Liver (tissue), 9 donors: ENCODE data around the gene CALML5. TPM values are rescaled to one million over a fixed set of nuclear protein-coding genes. Genes with fewer than 3 reads are reported as not detected.
A peak's percentile ranks its signal among the peaks of the same experiment; 100 is the strongest.

Experiments used
- DNase-seq: peaks from one replicate; pipeline ENCODE4 v3.0.0-alpha.2; 2017; ENCODE audit warnings: low spot score
- H3K27ac ChIP-seq, 2 donors: one replicate each; pipeline ENCODE4 v1.7.0; 2013; ENCODE audit warnings: inconsistent platforms in 2 of 2, low read length in 2 of 2, control low read depth in 1 of 2, low read depth in 1 of 2, mild to moderate bottlenecking in 1 of 2
- H3K27me3 ChIP-seq, 4 donors: one replicate each; pipeline versions ENCODE4 v1.6.1 to v1.7.0; 2013; ENCODE audit warnings: low read length in 3 of 4, inconsistent platforms in 1 of 4, mild to moderate bottlenecking in 1 of 4, moderate library complexity in 1 of 4; ENCODE audit not compliant: control insufficient read depth in 4 of 4, insufficient read depth in 4 of 4
- H3K36me3 ChIP-seq, 4 donors: one replicate each; pipeline versions ENCODE4 v1.6.1 to v1.7.0; 2013; ENCODE audit warnings: low read length in 3 of 4, mild to moderate bottlenecking in 3 of 4, low read depth in 1 of 4, moderate library complexity in 1 of 4; ENCODE audit not compliant: control insufficient read depth in 4 of 4, insufficient read depth in 3 of 4
- H3K4me1 ChIP-seq, 4 donors: one replicate each; pipeline versions ENCODE4 v1.6.1 to v1.7.0; 2013; ENCODE audit warnings: low read length in 3 of 4, mild to moderate bottlenecking in 3 of 4, moderate library complexity in 1 of 4; ENCODE audit not compliant: control insufficient read depth in 4 of 4, insufficient read depth in 4 of 4
- H3K4me3 ChIP-seq, 3 donors: one replicate each; pipeline versions ENCODE4 v1.6.1 to v1.7.0; 2013; ENCODE audit warnings: low read length in 3 of 3, control low read depth in 1 of 3, low read depth in 1 of 3, mild to moderate bottlenecking in 1 of 3
- H3K9ac ChIP-seq, 2 donors: one replicate each; pipeline ENCODE4 v1.7.0; 2013; ENCODE audit warnings: low read length in 2 of 2, mild to moderate bottlenecking in 2 of 2, moderate library complexity in 2 of 2, control low read depth in 1 of 2, low read depth in 1 of 2
- H3K9me3 ChIP-seq, 4 donors: one replicate each; pipeline versions ENCODE4 v1.6.1 to v1.7.0; 2013; ENCODE audit warnings: low read length in 3 of 4; ENCODE audit not compliant: control insufficient read depth in 4 of 4
- CTCF ChIP-seq: fragments of 150-350 bp; IDR thresholded peaks from 2 replicates; pipeline ENCODE4 v1.5.1; 2017; ENCODE audit warnings: improper control_type of control experiment, low read depth, low read length; ENCODE audit not compliant: missing input control
- FOXA1 ChIP-seq: IDR thresholded peaks from 2 replicates; pipeline ENCODE4 v1.6.1; 2016; ENCODE audit warnings: antibody characterized with exemption
- FOXA2 ChIP-seq: IDR thresholded peaks from 2 replicates; pipeline ENCODE4 v1.6.1; 2016; ENCODE audit warnings: antibody characterized with exemption
- GABPA ChIP-seq, 2 donors: IDR thresholded peaks in 1 of 2; conservative IDR thresholded peaks in 1 of 2; 2 replicates each; pipeline ENCODE4 v1.6.1; 2016; ENCODE audit warnings: antibody characterized with exemption in 2 of 2, mild to moderate bottlenecking in 1 of 2, moderate library complexity in 1 of 2
- HNF4A ChIP-seq, 2 donors: conservative IDR thresholded peaks; 2 replicates each; pipeline ENCODE4 v1.6.1; 2016; ENCODE audit warnings: antibody characterized with exemption in 2 of 2, mild to moderate bottlenecking in 2 of 2
- JUND ChIP-seq, 2 donors: IDR thresholded peaks; 2 replicates each; pipeline ENCODE4 v1.6.1; 2016; ENCODE audit warnings: antibody characterized with exemption in 2 of 2
- REST ChIP-seq: IDR thresholded peaks from 2 replicates; pipeline ENCODE4 v1.6.1; 2016; ENCODE audit warnings: antibody characterized with exemption, mild to moderate bottlenecking
- RXRA ChIP-seq, 2 donors: IDR thresholded peaks; 2 replicates each; pipeline ENCODE4 v1.6.1; 2017 to 2018; ENCODE audit warnings: antibody characterized with exemption in 2 of 2, mild to moderate bottlenecking in 1 of 2
- SP1 ChIP-seq: IDR thresholded peaks from 2 replicates; pipeline ENCODE4 v1.6.1; 2018; ENCODE audit warnings: antibody characterized with exemption, mild to moderate bottlenecking
- YY1 ChIP-seq: IDR thresholded peaks from 2 replicates; pipeline ENCODE4 v1.6.1; 2016; ENCODE audit warnings: antibody characterized with exemption, mild to moderate bottlenecking
- ZBTB33 ChIP-seq: IDR thresholded peaks from 2 replicates; pipeline ENCODE4 v1.6.1; 2016; ENCODE audit warnings: antibody characterized with exemption
- WGBS: extraction: QIAGEN DNeasy Blood & Tissue Kit; methylation state at CpG from one replicate; pipeline ENCODE4 v1.1.7; 2013; 5-methylcytosine and 5-hydroxymethylcytosine counted together
- polyA plus RNA-seq, 2 donors: library from polyadenylated mRNA; stranded (reverse) in 1 of 2; unstranded in 1 of 2; fragments of 200-250 nt in 1 of 2; fragments of >200 nt in 1 of 2; fragmentation: Nextera tagmentation in 1 of 2; extraction: Ambion mirVana in 1 of 2; gene quantifications; one replicate each; pipeline versions ENCODE4 v1.2.1 to v1.2.3, GENCODE V29; 2013 to 2015
- total RNA-seq, 2 donors: library from RNA; depleted of rRNA; stranded (reverse); fragments of >200 nt; gene quantifications; one replicate each; pipeline ENCODE4 v1.2.3, GENCODE V29; 2014
- TF ChIP-seq, protein P1 (sequence below): IDR thresholded peaks from 2 replicates; pipeline ENCODE4 v1.6.1; 2016; ENCODE audit warnings: antibody characterized with exemption
- donor health status: healthy.
- donor health status: healthy.
- donor health status: healthy.
- donor health status: healthy.
- donor health status: healthy.

The CALML5 gene
- total and polyA plus RNA-seq, 4 donors: not detected

DNA sequence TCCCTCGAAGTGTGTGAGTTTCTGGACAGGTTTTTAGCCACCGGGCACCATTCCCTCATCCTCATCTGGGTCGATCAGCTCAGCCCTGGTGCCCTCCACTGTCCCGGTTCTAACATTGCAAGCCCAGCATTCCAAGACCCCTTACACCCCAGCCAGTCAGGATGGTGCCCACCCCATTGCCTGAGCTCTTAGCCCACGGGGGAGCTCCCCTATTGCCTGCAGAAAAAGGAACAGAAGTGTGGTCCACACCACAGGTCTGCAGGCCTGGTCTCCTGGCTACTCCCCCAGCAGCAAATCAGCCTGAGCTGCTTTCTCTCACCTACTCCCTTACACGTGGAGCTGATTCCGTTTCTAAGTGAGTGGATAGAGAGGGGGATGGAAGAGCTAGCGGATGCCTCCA is 4.8 kb downstream of the CALML5 start:
- Histone ChIP-seq H3K4me3 (no peak overlapping the region), H3K36me3 (no peaks in the 10 kb centered on the region), H3K27me3 (no peaks in the 10 kb centered on the region), H3K4me1 (peaks cover 0 to 10% (median 8%) of the 10 kb centered on the region in 4 donors), H3K9ac (no peak overlapping the region), H3K27ac (no peak overlapping the region), H3K9me3 (peaks cover 0 to 3% (median 0%) of the 10 kb centered on the region in 4 donors)
- TF ChIP-seq, protein P1, sequence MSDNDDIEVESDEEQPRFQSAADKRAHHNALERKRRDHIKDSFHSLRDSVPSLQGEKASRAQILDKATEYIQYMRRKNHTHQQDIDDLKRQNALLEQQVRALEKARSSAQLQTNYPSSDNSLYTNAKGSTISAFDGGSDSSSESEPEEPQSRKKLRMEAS: no peak
- TF ChIP-seq HNF4A (conservative IDR thresholded peaks at IDR 0.05) (no peak), FOXA2 (no peak)
- DNase-seq: no peak
- 88% methylated on average over 8 of the region's 8 CpGs for WGBS

- H3K36me3 ChIP-seq: no peaks in the 10 kb centered on the region
- H3K27me3 ChIP-seq: no peaks in the 10 kb centered on the region
- TF ChIP-seq FOXA1 (peak; percentile 58), FOXA2 (peak; percentile 85), GABPA (IDR thresholded peaks at IDR 0.05 in 1 of 2, conservative IDR thresholded peaks at IDR 0.05 in 1 of 2) (no peak), JUND (IDR thresholded peaks at IDR 0.05) (no peak), HNF4A (conservative IDR thresholded peaks at IDR 0.05) (peak in 1 of 2 donors; percentile 12), ZBTB33 (no peak)
- TF ChIP-seq, protein P1: no peak
- H3K9ac ChIP-seq: no peak overlapping the region
- H3K4me1 ChIP-seq: peaks cover 0 to 10% (median 8%) of the 10 kb centered on the region in 4 donors
- H3K4me3 ChIP-seq: no peak overlapping the region
- H3K9me3 ChIP-seq: peaks cover 0 to 3% (median 0%) of the 10 kb centered on the region in 4 donors
- no peak for DNase-seq
- no peak overlapping the region for H3K27ac ChIP-seq
- WGBS: 55% methylated on average over 3 of the region's 3 CpGs
These were observed 5.7 kb downstream of the CALML5 start for GRCh38 chr10:5493691-5494090.

DNA sequence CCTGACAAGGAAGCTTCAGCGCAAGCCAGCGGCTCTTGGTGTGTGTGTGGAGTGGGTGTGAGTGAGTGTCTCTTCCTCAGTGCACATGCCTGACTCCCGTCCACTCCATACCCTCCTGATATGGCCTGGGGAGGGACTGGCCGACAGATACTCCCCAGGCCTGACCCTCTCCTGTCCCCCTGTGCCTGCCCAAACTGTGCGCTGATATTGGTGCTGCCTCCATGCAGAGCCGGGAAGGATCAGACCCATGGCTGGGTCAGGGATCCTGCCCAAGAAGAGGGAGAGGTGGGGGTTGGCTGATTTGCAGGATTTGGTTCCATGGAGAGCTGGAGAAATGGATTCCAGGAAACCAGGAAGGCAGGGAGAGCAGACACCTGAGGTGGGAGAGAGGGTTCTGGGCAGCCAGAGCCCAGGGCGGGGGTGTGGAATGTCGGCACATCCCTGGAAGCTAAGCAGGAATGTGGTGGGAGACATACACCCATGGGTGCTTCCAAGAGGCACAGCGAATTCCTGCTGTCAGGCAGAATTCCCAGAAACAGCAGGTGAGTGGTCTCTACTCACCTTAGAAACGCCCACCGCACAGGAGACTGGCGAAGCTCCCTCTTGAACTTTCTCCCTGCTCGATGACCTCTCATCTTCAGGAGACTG is 6.3 kb downstream of the CALML5 start:
- no peak for TF ChIP-seq CTCF
- no peak for TF ChIP-seq FOXA2
- no peak for TF ChIP-seq RXRA (IDR thresholded peaks at IDR 0.05)
- no peak for TF ChIP-seq YY1
- TF ChIP-seq REST: no peak
- TF ChIP-seq SP1: no peak

More for the DNA sequence above, 6.3 kb downstream of the CALML5 start:
- H3K36me3 ChIP-seq: no peaks in the 10 kb centered on the region
- peaks cover 0 to 10% (median 8%) of the 10 kb centered on the region in 4 donors for H3K4me1 ChIP-seq
- H3K9me3 ChIP-seq: peaks cover 0 to 3% (median 0%) of the 10 kb centered on the region in 4 donors
- no peak overlapping the region for H3K9ac ChIP-seq
- H3K27me3 ChIP-seq: no peaks in the 10 kb centered on the region
- 95% methylated on average over 13 of the region's 13 CpGs for WGBS
- no peak overlapping the region for H3K4me3 ChIP-seq
- DNase-seq: no peak
- H3K27ac ChIP-seq: no peak overlapping the region
